NCI-H2227 treated with DMSO at 0.1 percent for 48 hours (cell line): ENCODE data around the gene SLC43A3.
"Not testable (repeated sequence)": the region's sequence is repeated elsewhere in the genome, so short reads cannot be mapped to it uniquely, and the experiment has no call there.

Experiments
- DNase-seq: peaks from one replicate; lab custom pipeline; 2025; lab: John Stamatoyannopoulos, UW

Gene SLC43A3

GRCh38 chr11:57459164-57460021 is 32.5 kb upstream of the SLC43A3 start:
- DNase-seq, result no peak

GRCh38 chr11:57458410-57459163 is 31.7 kb upstream of the SLC43A3 start:
- no peak for DNase-seq

GRCh38 chr11:57458060-57458409 is 31.1 kb upstream of the SLC43A3 start:
- no peak for DNase-seq

GRCh38 chr11:57457643-57458023 is 30.7 kb upstream of the SLC43A3 start:
- DNase-seq, result no peak

DNA sequence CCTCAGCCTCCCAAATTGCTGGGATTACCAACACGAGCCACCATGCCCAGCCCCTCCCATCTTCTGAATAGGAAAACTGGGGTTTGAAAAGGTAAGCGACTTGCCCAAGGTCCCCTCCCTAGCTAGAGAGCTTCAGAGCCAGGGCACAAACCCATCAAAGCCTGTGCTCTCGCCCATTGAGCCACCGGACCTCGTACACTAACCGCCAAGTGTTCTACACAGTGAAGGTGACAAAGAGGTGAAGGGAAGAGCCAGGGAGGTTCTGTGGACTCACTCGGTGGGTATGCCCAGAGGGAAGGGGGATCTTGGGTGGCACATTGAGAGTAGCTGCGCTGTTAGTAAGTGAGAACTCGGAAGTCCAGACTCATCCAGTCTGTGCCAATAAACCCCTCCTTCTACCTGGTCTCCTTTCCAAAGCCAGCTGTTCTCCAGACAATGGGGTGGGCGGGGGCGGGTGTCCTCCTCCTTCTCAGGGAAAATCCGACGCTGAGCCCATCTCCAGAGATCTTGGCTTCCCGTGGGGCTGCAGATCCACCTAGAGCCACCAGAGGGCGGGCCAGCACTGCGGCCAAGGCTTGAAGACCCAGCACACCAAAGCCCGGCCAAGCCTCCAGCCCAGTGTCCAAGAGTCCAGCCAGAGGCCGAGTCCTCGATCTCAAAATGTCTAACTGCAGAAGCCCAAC is 30.2 kb upstream of the SLC43A3 start:
- DNase-seq, result peak; percentile 73

DNA sequence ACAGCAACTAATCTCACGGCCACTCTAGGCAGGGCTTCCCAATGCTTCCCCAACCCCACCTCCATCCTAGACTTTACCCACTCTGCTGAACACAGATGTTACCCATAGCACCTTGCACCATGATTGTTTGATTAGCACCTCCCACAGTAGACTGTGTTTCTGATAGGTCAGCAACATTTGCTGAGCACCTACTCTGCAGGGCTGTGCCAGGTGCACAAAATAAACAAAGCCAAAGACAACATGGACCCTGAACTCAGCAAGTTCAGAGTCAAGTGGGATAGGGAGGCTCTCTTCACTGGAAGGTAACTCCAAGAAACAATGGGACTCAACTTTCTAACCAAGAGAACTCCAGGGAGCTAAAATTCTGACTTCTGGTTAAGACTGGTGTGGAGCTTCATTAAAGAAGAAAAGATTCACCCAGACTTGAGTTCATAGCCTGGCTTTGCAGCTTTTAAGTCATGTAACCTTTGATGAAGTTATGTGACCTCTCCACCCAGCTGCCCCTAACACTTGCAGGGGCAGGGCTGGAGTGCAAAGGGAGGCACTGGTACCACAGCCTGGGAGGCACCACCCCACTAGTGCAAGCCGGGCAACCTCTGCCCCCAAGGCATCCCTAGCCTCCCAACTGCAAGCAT is 26.7 kb upstream of the SLC43A3 start:
- no peak for DNase-seq

GRCh38 chr11:57446055-57446454 is 19.1 kb upstream of the SLC43A3 start:
- DNase-seq, result no peak

- not testable (repeated sequence) for DNase-seq
These were observed 18.1 kb upstream of the SLC43A3 start for GRCh38 chr11:57445122-57445394.

- no peak for DNase-seq
These were observed 17.6 kb upstream of the SLC43A3 start for GRCh38 chr11:57444362-57445121.

- DNase-seq, result no peak
These were observed 14.0 kb upstream of the SLC43A3 start for GRCh38 chr11:57440744-57441414.

DNA sequence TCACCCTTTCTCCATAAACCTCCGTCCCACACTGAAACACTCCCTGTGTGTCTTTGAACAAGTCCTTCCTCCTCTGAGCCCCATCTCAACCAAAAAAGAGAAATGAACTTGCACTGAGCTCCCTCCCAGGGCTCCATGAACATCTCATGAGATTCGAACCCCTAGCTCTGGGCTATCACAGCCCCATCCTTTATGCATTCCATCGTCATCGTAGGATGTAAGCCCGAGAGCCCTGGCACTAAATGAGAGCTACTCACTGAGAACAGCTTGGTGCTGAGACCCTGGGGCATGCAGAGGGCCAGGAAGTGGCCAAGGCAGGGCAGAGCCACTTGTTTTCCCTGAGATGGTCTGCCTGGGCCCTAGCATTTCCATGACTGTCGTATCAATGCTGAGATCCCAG is 12.9 kb upstream of the SLC43A3 start:
- DNase-seq, result no peak

DNA sequence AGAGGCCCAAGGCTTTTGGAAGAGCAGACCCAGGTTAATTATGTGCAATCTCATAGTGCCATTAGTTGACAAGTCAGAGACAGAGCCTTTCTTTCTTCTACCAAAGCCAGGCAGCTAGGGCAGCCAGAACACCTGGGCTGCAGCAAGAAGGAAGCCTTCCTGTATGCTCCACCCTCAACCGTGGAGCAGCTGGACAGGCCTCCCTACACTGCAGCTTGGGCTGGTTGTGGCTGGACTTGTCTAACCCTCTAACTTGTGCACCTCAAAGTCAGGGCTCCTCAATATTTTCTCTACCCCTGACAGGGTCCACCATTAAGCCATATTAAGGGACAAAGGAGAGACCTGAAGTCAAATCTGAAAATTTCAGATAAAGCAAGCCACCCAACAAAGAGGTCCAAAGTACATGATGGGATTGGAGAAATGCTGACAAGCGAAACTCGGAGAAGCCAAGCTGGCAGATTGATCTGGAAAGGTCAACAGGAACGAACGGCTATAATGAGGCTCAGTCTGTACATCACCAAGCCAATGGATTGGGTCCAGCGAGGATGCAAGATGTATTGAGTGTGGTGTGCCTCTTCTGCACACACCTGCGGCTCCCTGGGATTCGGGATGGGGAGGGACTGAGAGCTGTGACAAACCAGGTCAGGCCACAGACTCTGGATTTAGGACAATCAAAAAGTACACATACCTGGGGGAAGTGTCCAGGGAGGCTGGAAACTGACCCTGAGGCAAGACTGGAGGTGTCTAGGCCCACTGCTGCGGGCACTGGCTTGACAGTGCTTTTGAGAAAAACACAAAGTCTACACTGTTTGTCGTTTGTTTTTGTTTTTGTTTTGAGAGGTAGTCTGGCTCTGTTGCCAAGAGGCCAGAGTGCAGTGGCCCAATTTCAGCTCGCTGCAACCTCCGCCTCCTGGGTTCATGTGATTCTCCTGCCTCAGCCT is 11.7 kb upstream of the SLC43A3 start:
- DNase-seq, result no peak

DNA sequence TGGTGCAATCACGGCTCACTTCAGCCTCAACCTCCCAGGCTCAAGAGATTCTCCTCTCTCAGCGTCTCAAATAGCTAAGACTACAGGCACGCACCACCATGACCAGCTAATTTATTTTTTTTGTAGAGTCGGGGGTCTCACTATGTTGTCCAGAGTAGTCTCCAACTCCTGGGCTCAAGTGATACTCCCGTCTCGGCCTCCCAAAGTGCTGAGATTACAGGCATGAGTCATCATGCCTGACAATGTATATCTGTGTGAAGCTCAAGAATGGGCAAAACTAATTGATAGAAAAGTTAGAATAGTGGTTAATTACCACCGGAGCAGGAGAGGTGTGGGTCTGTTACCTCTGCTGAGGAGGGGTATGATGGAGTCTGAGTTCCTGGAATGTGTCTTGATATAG is 9.1 kb upstream of the SLC43A3 start:
- DNase-seq, result no peak

- no peak for DNase-seq
These were observed 8.0 kb upstream of the SLC43A3 start for GRCh38 chr11:57434640-57435546.

GRCh38 chr11:57432714-57433163 is 5.8 kb upstream of the SLC43A3 start:
- no peak for DNase-seq

- DNase-seq, result no peak
These were observed 5.2 kb upstream of the SLC43A3 start for GRCh38 chr11:57432149-57432561.

GRCh38 chr11:57430952-57431351 is 4.0 kb upstream of the SLC43A3 start:
- no peak for DNase-seq

- no peak for DNase-seq
These were observed 3.0 kb upstream of the SLC43A3 start for GRCh38 chr11:57429946-57430345.

- DNase-seq, result no peak
These were observed 1.7 kb upstream of the SLC43A3 start for GRCh38 chr11:57428643-57429042.
